ENCODE measurements around the gene SMPDL3A.

SMPDL3A gene

DNA sequence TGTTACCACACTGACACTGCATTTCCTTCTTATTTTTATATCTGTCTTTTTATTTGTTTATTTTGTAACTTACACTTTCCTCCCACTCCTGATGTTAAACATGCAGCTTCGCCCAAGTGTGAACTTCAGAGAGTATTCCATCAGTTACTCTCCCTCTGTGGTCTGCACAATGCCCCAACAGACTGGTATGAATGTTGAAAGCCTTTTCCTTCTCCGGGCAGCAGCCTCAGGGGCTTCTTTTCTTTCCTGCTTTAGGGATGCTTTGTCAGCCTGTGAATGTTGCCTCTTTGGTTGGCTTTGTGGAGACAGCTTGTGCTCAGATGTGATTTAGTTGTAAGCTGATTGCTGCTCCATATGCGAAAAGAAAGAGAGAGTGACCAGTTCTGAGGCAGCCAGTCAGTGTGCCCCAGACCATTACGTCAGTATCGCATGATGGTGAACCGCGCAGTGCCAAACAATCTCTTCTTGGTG lies 44.0 kb downstream of the SMPDL3A start:
- in situ Hi-C loops (cut with MboI; ENCODE audit: low pct_unique_long_range_greater_than_20kb, low sequenced_read_pairs): loop anchor here (25.0 kb wide), 1 partner anchor 96 kb away; no protein-coding TSS in a partner anchor

DNA sequence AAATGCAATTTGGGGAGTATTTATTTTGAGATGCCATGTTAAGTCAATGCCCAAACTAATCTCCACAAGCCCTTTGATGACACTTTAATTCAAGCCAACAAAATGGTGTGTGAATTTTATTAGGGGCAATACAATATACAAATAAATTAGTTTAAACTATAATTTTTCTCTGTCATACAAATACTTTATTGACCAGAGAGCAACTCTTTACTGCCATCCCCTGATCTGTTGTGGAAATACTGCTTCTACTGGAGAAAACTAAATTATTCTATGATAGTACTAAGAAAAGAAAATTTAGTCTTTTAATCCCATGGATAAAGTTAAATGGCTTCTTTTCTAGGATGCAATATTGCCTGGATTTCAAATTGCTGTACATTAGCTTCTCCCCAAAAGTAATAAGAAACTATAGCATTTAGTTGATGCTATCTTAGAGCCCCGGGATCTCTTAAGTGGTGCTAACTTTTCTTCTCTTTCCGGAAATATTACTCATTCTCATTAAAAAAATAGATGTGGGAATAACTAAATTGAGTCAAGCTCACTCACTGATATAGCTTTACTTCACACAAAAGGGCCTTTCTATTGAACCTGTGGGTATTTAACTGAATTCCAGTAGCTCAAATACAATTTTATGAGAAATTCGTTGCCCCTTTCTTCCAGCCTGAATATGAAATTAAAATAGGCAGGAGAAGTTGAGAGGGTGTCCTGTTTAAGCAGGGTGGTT lies 49.2 kb downstream of the SMPDL3A start:
- in situ Hi-C loops (cut with MboI; ENCODE audit: low pct_unique_long_range_greater_than_20kb, low sequenced_read_pairs): loop anchor here (25.0 kb wide), 1 partner anchor 101 kb away; no protein-coding TSS in a partner anchor
- peak; percentile 22 for DNase-seq

More for the DNA sequence above, 44.0 kb downstream of the SMPDL3A start:
- no peak for DNase-seq

DNA sequence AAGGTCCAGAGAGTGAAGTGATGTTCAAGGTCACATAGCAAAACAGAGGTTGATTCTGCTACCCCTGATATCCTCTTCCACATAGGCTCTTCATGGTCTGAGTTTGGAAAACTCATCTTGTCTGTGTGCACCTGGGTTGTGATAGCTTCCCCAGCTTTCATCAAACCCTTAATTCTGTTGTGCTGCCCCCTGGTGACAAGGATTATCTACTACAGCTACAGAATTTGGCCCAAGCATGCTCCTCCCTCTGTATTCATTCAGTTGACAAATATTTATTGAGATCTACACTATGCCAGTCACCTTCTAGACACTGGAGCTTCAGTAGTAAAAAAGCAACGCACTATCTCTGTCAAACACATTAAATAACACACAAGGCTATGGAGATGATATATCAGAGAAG lies 50.4 kb downstream of the SMPDL3A start:
- DNase-seq: peak; percentile 69
- in situ Hi-C loops (cut with MboI; ENCODE audit: low pct_unique_long_range_greater_than_20kb, low sequenced_read_pairs): loop anchor here (25.0 kb wide), 1 partner anchor 102 kb away; no protein-coding TSS in a partner anchor

DNA sequence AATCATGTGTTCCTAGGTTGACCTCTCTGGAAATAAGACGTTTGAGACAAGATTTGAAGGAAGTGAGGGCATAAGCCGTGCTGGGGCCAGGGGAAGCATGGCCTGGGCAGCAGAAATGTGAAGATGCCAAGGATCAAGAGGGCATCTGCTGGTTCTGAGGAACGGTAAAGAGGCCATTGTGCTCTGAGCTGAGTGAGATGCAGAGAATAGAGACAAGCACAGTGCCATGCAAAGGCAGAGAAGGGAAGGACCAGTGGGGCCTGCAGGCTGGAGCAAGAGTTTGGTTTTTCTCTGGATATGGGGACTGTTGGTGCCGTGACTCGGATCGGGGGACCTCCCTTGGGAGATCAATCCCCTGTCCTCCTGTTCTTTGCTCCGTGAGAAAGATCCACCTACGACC lies 50.8 kb downstream of the SMPDL3A start:
- in situ Hi-C loops (cut with MboI; ENCODE audit: low pct_unique_long_range_greater_than_20kb, low sequenced_read_pairs): loop anchor here (25.0 kb wide), 1 partner anchor 103 kb away; no protein-coding TSS in a partner anchor
- DNase-seq: no peak

DNA sequence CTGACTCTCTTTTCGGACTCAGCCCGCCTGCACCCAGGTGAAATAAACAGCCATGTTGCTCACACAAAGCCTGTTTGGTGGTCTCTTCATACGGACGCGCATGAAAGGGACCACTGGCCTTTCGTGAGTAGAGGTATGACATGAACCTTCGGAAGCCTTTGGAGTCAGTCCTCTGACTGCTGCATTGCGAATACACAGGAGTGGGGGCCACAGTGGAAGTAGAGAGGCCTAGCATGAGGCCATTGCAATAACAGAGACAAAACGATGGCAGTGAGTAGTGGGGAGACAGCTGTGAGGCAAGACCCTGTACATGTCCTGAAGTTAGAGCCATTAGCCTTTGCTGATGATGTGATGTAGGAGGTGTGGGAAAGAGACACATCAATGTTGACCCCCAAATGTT lies 56.4 kb downstream of the SMPDL3A start:
- DNase-seq: no peak
- in situ Hi-C loops (cut with MboI; ENCODE audit: low pct_unique_long_range_greater_than_20kb, low sequenced_read_pairs): loop anchor here (25.0 kb wide), 1 partner anchor 108 kb away; no protein-coding TSS in a partner anchor

DNA sequence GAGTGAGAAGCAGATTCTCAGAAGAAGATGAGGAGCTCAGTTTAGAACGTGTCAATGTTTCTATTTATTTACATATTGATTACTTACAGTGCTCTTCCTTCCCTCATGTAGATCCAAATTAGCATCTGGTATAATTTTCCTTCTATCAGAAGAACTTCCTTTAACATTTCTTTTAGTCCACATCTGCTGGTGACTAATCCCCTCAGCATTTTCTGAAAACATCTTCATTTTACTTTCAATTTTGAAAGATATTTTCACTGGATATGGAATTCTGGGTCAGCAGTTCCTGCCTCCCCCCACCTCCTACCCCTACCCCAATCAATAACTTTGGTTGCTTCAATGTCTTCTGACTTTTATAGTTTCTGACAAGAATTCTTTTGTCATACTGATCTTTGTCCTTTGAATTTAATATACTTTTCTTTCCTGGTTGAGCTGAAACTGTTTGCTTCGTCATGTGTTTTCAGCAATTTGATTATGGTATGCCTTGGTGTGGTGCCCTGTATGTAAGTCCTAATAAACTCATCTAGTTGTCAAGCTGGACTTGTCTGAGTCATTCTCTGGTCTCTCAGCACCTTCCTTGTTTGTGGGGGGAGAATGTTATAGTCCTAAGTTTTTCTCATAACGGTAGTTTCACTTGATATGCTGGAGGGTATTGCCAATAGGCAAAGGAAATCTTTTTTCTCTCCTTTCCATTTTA lies 57.0 kb downstream of the SMPDL3A start:
- in situ Hi-C loops (cut with MboI; ENCODE audit: low pct_unique_long_range_greater_than_20kb, low sequenced_read_pairs): loop anchor here (25.0 kb wide), 1 partner anchor 109 kb away; no protein-coding TSS in a partner anchor

DNA sequence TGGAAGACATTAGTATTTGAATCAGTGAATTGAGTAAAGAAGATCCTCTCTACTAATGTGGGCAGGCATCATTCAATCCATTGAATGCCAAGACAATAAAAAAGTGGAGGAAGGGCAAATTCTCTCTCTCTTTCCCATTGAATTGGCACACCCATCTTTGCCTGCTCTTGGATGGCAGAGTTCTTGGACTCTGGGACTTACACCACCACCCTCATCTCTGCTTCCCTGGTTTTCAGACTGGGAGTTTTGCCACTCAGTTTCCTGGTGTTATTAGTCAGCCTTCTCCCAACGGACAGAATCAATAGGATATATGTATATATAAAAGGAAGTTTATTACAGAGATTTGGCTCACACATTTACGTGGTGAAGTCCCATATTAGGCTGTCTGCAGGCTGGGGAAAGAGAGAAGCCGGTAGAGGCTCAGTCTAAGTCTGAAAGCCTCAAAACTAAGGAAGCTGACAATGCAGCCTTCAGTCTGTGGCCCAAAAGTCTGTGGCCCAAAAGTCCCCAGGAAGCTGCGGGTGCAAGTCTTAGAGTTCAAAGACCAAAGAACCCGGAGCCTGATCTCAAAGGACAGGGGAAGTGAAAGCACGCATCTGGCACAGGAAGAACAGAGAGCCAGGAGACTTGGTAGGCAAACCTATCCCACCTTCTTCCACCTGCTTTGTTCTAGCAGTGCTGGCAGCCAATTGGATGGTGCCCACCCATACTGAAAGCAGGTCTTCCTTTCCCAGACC lies 64.4 kb downstream of the SMPDL3A start:
- DNase-seq: no peak

More for the DNA sequence above, 57.0 kb downstream of the SMPDL3A start:
- no peak for DNase-seq

More for the DNA sequence above, 64.4 kb downstream of the SMPDL3A start:
- in situ Hi-C loops (cut with MboI; ENCODE audit: low pct_unique_long_range_greater_than_20kb, low sequenced_read_pairs): no loop called here
